NCI-H2227 (cell line): Measurements from ENCODE around the gene SMYD3.

Source experiments
- DNase-seq: peaks from one replicate; lab custom pipeline; 2025; ENCODE audit not compliant: unreplicated experiment; lab: John Stamatoyannopoulos, UW

Gene SMYD3

DNA sequence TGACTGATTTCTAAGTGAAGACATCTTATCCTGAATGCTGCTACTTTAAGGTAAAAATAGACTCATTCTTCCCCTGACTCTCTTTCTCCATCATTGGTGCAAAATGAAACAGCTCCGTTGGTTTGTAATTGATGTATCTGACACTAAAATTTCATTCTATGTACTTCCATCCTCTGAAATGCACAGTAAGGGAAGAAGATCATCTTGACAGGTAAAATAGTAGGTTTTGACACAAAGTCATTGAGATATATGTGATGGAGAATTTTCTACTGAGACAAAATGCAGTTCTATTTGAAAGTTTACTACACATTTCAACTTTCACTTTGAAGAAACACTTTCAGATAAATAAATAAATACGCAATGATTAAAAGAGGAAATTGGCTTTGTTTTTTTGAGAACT is 348.9 kb downstream of the SMYD3 start:
- DNase-seq = no peak

DNA sequence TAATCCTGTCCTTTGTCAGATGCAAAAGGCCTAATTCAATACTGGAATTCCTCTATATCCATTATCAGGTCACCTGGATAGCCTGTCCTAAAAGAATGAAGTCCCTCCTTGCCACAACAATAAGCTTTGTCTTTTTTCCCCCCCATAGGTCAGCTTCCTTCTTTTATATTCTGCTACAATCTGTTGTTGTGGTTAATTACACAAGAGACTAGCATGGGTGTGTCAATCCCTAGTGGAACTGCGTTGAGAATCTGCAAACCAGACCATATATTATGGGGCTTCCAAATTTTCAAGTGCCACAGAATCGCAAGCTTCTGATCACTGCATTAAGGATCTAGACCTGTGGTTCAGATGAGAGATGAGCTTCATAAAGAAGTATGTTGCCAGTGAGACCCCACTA is 349.6 kb downstream of the SMYD3 start:
- no peak for DNase-seq

DNA sequence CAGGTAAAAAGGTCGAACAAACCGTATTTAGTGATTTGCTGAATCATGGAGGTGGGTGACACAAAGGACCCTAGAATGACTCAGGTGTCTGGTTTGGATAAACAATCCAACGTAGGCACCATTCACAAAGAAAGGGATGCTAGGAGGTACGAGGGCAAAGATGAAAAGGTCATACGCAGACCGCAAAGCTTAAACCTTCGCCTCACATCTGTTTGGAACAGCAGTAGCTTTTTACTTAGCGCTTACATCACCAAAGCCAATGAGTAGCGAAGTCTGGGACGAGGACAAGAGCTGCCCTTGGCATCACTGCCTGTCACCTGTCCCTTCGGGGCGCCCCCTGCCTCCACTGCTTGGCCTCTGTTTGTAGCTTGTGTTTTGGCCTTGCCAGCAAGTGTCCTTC is 350.2 kb downstream of the SMYD3 start:
- DNase-seq = no peak

DNA sequence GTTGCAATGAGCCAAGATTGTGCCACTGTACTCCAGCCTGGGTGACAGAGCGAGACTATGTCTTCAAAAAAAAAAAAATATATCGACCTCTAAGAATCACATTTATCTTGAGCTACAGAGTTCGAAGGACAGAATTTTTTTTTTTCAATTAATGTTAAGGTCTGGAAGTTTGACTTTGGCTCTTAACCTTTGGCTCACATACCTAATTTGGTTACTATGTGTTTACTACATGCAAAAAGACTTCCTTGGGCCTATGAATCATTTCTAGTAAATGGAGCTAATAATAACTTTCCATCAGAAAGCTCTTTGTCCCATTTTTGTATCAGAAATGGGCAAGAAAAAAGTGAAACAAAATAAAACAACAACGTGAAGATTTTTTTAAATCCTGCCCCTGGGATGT is 351.2 kb downstream of the SMYD3 start:
- no peak for DNase-seq

DNA sequence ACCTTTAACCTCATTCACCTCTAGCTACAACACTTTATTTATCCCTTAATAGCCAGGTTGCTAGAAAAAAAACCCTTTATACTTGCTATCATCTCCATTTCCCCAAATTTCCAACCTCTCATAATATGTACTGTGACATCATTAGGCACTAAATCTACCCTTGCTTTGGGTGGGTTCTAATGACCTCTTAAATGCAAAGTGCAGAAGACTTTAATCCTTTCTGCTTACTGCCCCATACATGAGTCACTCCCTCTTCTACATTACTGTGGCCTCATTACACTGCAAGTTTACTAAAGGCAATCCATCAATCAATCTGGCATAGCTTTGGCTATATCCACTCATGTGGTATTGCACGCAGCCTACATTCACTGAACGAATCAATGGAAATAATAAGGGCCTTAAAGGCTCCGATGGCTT is 353.3 kb downstream of the SMYD3 start:
- DNase-seq = no peak

DNA sequence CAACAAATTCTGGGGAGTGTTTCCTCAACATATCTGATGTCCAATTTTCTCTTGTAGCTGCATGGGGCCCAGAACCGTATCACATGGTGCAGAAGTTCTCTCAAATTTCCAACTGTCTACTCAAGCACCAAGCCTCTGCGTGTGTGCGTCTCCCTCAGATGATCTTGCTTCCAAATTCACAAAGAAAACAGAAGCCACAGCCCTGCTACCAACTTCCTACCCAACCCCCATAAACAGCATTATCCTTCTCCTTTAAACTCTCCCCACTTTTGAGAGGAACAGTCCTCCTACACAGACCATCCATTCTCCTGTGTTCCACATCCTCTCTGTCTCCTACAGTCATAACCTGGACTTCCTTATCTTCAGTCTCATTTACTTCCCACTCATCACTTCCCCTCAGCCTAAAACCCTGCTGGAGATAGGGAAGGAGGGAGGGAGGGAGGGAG is 354.1 kb downstream of the SMYD3 start:
- DNase-seq = no peak

DNA sequence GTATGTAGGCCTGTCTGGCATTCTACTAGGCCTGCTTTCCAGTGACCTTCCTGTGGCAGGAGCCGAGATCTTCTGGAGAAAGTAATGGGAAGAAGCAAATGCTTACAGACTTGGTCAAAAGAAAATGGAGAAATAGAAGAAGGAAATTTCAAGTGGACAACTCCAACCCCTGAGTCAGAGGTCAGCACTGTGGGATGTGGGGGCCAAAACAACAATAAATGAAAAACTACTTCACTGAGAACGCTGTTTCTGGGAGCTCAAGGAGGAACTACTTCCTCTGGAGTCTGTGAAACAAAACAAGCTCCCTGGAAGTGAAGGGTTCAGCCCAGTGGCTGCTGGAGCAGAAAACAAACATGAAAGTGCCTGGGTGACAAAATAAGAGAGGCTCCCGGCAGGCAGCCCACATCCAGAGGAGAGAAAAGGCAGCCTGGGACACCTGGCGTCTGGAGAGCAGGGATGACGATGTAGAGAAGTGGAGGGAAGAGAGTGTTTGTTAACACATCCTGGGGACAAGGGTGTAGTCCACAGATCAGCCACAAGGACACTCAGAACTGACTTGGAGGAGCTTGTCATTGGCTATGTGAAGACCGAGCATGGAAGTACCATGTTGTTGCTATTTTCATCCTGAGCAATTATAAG is 355.2 kb downstream of the SMYD3 start:
- peak; percentile 1 for DNase-seq

DNA sequence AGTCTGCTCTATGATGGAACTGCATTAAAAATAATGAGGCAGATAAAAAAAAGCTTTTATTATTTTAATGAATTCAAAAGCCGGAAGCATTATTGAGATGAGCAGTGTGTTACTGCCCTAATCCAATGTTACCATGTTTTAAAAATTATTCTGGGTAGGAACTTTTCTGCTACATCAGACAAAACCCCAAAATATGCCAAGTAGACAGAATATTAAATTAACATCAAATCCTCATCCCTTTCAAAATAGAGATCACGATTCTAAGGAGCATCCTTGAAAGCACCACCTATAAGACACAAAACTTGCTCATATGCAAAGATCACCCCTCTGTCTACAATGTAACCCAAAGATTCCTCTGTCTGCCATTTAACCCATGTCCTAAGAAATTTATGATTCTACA is 357.5 kb downstream of the SMYD3 start:
- DNase-seq = no peak

DNA sequence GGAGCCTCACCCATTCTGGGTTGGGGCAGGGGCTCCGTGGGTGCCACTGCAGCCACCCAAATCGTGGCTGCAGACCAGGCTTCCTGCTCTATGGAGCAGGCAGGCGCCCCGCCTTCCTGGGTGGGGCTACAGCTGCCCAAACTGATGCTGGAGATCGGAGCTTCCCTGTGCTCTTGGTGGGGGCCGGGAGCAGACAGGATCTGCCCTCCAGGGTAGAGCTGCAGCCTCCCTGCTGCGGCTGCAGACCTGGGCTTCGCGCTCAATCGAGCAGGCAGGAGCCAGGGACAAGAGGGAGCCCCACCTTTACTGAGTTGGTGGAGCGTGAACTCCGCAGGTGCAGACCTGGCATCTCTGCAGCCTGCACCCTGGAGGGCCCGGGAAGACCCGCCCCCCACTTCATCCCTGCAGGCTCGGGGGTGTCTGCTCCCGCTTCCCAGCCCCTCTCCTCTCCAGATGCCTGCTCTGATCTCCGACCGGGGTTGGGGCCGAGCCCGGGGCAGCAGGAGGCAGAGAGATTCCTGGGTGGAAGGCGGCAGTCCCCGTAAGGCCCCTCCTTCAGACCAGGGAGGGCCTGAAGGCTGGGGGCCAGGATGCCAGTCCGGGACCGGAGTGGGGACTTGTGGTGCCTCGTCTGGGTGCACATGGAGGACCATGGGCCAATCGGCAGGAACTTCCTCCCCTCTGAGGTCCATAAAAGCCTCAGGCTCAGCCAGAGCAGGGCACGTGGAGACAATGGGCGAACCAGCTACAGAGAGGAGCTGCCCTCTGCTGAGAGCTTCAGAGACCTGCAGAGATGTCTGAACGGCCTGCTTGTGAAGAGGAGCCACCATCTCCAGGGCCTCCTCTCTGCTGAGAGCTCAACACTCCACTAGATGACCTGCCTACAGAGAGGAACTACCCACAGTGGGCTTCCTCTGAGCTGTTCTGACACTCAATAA is 359.3 kb downstream of the SMYD3 start:
- no peak for DNase-seq

DNA sequence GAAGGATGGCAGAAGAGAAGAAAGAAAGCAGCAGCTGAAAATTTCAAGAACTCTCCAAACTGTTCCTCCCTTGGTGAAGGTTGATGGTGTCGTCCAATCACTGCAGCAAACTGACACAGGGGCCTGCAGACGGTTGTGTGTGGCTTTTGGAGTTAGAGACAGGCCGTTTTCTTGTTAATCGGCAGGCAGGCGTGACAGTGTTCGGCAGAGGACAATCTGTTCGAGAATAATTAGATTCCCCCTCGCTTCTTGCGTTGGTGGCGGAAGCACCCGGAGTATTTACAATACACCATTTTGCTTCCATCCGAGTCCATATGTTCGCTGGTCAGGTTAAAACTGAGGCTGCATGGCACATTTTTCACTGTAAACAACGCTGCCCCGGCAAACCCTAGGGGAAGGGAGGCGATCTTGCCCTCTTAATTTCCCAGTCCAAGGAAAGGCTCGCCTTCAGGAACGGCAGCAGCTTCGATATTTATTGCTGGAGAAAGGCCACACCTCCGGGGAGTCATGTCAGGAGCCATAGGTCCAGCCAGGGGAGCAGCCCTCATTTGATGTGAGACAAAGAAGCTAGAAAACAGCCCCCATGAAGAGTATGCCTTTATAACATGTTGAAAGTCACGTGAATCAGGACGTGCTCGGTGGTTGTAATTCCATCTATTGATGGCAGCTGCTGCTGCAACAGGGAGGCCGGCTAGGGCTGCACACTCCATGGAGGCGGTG is 360.1 kb downstream of the SMYD3 start:
- no peak for DNase-seq

DNA sequence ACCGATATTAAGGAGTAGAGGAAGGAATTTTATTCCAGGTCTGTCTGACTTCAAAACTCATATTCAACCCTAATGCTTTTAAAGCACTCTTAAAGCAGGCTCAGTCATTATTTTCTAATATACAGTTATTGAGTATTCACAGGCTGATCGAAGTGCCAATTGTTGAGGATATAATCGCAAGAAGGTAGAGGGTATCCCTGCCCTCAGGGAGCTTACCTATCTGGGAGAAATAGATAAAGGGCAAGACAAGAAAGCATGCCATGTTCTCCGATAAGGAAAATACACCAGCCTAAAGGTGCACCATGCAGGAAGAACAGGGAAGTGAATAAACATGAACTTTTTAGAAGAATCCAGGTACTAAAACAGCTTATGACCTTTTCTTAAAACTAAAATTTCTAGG is 361.2 kb downstream of the SMYD3 start:
- no peak for DNase-seq

DNA sequence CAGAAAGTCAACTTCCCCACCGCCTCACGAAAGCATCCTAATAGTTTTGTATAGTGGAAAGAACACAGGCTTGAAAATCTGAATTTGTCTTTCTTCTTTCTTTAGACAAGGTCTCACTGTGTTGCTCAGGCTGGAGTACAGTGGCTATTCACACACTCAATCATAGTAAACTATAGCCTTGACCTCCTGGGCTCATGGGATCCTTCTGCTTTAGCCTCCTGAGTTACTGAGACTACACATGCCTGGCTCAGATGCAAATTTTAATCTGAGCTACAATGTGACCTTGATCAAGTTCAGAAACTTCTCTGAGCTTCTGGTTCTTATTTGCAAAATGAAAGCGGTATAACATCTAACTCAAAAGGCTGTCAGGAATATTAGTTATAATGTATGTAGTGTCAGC is 362.1 kb downstream of the SMYD3 start:
- DNase-seq = no peak

DNA sequence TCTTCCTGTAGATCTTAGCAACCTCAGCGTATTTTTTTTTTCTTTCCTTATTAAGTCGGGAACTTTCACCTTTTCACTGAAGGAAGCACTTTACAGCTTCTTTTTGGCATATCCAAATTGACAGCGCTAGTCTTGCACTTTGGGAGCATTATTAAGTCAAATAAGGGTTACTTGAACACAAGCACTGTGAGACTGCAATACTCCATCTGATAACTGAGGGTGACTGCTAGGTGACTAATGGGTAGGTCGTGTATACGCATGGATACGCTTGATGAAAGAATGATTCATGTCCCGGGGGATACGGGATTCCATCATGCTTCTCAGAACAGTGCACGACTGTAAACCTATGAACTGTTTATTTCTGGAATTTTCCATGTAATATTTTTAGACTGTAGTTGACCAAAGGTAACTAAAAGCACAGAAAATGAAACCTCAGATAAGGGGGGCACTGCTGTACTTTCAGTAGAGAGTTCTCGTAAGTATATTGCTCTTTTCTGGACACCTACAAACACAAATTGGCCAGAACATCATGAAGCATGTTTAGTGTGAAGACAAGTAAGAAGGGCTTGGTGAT is 364.7 kb downstream of the SMYD3 start:
- DNase-seq = no peak

DNA sequence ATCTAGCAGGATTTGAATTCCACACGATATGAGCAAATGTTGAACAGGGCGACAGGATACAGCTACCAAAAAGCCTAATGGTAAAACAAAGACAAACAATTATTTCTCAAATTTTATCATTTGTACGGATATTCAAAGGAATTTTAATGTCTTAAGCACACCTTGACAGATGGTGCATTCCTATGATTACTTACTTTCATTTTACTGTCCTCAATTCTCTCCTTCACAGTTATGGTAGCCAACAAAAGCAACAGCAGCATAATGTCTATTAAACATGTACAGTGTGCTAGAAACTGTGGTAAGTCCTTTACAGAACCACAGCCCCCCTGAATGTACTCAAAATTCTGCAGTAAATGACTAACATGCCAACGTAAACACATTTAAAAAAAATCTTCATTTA is 365.8 kb downstream of the SMYD3 start:
- DNase-seq = no peak

DNA sequence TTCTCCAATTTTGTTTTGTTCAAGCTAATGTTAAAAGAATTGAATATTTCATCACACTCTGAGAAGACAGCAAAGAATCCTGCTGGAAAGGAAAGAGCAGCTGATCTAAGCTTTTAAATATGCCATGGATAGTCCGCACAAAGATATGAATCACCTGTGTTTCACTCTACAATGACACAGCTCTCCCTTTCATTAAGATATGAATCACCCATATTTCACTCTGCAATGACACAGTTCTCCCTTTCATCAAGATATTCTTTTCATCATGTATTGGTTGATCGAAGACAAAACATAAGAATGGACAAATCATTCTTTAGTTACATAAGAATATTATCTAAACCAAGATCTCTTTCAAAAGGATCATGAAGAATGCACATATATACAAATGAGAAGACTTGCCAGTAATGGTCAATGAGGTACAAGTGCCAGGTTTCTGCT is 367.3 kb downstream of the SMYD3 start:
- no peak for DNase-seq

DNA sequence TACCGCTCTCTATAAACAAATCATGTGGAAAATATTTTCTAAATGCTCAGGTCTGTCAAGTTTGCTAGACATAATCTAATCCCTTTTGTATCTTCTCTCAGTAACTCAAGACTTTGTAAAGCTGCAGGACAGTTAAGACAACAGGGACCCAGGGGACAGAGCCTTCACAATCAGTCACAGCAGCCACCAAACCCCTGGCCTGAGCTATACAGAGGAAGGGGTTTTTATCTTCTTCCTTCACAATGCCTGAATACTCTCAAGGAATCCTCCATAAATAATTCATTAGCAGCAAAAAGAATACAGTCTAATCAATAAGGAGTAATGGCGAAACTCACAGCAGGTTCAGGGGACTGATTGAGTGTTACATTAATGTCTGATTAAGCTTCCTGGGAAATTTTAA is 368.3 kb downstream of the SMYD3 start:
- DNase-seq = no peak

DNA sequence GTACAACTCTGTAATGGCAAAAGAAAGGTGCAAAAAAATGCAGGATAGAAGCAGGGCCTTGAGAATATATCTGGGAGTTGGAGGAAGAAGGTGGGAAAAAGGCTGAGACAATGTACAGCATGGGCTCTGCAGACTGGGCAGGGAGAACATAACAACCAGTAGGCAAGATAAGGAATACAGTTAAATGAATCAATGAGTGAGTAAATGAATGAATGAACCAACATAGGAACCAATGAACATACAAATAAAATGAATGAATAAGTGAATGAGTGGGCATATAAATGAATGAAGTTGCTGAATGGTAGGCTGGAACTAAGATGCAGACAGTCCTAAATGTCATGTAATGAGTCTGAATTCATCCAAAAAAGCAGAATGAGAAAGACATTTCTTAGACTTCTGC is 370.6 kb downstream of the SMYD3 start:
- no peak for DNase-seq

DNA sequence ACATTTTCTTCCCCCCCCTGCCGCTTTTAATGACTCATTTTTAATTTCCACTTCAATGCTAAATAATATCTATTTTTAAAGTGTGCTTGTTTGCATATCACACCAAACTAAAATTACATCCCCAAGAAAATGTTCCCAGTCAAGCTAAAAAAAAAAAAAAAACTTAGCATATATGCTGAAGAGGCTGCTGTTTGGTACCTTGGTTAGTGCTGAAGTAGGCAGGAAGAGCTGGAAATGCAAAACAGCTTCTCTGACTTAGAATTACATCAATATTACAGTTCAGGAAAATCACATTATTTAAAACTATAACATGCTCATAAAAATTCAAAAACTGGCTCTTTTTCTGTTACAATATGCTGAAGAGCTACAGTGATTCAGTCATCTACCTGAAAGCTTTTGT is 372.3 kb downstream of the SMYD3 start:
- no peak for DNase-seq

DNA sequence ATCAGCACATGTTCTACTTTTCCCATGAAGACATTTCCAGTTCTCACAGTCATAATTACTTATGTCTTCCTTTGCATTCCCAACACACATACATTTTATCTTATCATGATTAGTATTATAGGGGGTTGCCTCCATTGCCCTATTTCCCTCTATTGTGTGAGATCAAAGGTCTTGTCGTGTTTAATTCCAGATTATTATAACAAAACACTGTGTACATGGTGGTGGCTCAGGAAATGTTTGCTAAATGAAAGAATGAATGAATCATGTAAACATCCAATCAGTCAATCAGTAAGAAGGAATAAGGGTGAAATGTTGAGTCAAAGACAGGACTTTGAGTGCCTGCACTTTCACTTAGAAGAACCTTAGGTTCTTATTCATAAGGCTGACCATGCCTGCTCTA is 376.0 kb downstream of the SMYD3 start:
- no peak for DNase-seq

DNA sequence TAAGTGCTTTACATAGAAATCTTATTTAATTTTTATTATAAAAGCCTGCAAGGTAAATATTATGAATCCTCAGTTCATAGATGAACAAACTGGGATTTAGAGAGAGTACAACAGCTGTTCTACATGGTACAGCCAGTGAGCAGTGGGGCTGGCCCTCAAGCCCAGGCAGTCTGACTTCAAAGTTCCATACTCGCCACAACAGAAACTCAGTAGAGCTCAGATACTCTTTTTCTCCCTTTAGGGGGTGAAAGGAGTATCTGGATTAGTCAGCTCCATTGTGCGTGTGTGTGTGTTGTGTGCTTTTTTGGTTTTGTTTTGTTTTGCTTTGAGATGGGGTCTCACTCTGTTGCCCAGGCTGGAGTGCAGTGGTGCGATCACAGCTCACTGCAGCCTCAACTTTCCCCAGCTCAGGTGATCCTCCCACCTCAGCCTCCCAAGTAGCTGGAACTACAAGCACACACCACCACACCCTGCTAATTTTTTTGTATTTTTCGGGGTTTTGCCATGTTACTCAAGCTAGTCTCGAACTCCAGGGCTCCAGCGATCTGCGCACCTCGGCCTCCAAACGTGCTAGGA is 378.5 kb downstream of the SMYD3 start:
- no peak for DNase-seq

DNA sequence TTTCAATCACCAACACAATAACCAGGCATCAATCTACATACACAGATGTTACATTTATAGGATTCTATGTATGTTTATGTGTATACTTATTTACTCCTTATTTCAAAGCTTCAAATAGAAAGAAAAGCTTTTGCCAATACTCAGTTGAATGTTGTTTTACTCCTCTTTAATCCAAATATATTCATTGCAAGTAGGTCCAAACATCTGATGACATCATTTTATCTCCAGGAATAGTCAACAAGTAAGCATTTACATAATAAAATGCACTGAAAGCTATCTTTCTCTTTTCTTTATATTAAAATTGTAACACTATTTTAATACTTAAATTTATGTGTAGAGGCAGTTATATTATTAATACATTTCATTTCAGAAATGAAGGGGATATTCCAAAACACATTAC is 380.5 kb downstream of the SMYD3 start:
- no peak for DNase-seq
